GM23338 (cell line): ENCODE data around the gene GPR158. TPM values are rescaled to one million over a fixed set of nuclear protein-coding genes. Genes with fewer than 3 reads are reported as not detected.

Source experiments
- ATAC-seq: fragments of 200-7000 bp; cut with Tn5 transposase; 3 replicates; pipeline ENCODE4 v1.9.1; 2020
- DNase-seq: peaks from one replicate; pipeline ENCODE4 v3.0.0-alpha.2; 2015; ENCODE audit warnings: low spot score
- H2AFZ ChIP-seq: fragments of 200-600 bp; sonication (generic); 2 replicates; pipeline ENCODE4 v1.8.0; 2016; ENCODE audit warnings: antibody characterized with exemption, mild to moderate bottlenecking, moderate library complexity
- H3F3A ChIP-seq: fragments of 200-600 bp; sonication (generic); replicated peaks from 2 replicates; pipeline ENCODE4 v1.8.0; 2017; ENCODE audit warnings: antibody characterized with exemption, mixed run types, low read depth
- H3K27ac ChIP-seq: fragments of 200-600 bp; sonication (generic); 2 replicates; pipeline ENCODE4 v1.6.1; 2016; ENCODE audit warnings: low read depth
- H3K27me3 ChIP-seq: fragments of 200-600 bp; sonication (generic); 2 replicates; pipeline ENCODE4 v1.8.0; 2016; ENCODE audit warnings: mild to moderate bottlenecking, mixed run types, moderate library complexity; ENCODE audit not compliant: insufficient read depth
- H3K36me3 ChIP-seq: fragments of 200-600 bp; sonication (generic); 2 replicates; pipeline ENCODE4 v1.8.0; 2016; ENCODE audit warnings: mild to moderate bottlenecking; ENCODE audit not compliant: insufficient read depth
- H3K4me1 ChIP-seq: fragments of 200-600 bp; sonication (generic); 2 replicates; pipeline ENCODE4 v1.8.0; 2016; ENCODE audit warnings: mild to moderate bottlenecking, moderate library complexity; ENCODE audit not compliant: insufficient read depth
- H3K4me2 ChIP-seq: fragments of 200-600 bp; sonication (generic); 2 replicates; pipeline ENCODE4 v1.7.1; 2017; ENCODE audit warnings: mixed run types
- H3K4me3 ChIP-seq: fragments of 200-600 bp; sonication (generic); 2 replicates; pipeline ENCODE4 v1.6.1; 2016; ENCODE audit warnings: mixed run types
- H3K79me2 ChIP-seq: fragments of 200-600 bp; sonication (generic); replicated peaks from 2 replicates; pipeline ENCODE4 v1.8.0; 2017; ENCODE audit warnings: mild to moderate bottlenecking; ENCODE audit not compliant: insufficient read depth
- H3K9me2 ChIP-seq: fragments of 200-600 bp; sonication (generic); 2 replicates; pipeline ENCODE4 v1.8.0; 2017; ENCODE audit not compliant: insufficient read depth
- H4K20me1 ChIP-seq: fragments of 200-600 bp; sonication (generic); replicated peaks from 2 replicates; pipeline ENCODE4 v1.8.0; 2017; ENCODE audit warnings: mild to moderate bottlenecking; ENCODE audit not compliant: insufficient read depth
- H3K27ac Mint-ChIP-seq: 2 replicates; pipeline ENCODE4 v1.8.0; 2020; ENCODE audit warnings: inconsistent platforms, mild to moderate bottlenecking, moderate library complexity, mixed read lengths
- H3K27me3 Mint-ChIP-seq: 3 replicates; pipeline ENCODE4 v1.8.0; 2022; ENCODE audit warnings: low read depth, mild to moderate bottlenecking, moderate library complexity, mixed read lengths, inconsistent platforms; ENCODE audit not compliant: insufficient read depth, poor library complexity
- H3K36me3 Mint-ChIP-seq: 3 replicates; pipeline ENCODE4 v1.8.0; 2021; ENCODE audit warnings: low read depth, mild to moderate bottlenecking, inconsistent platforms, moderate library complexity, mixed read lengths
- H3K4me1 Mint-ChIP-seq: 3 replicates; pipeline ENCODE4 v1.8.0; 2020; ENCODE audit warnings: mild to moderate bottlenecking, inconsistent platforms, mixed read lengths
- H3K4me3 Mint-ChIP-seq: 3 replicates; pipeline ENCODE4 v1.8.0; 2021; ENCODE audit warnings: moderate library complexity, mild to moderate bottlenecking, inconsistent platforms, mixed read lengths
- H3K9me3 Mint-ChIP-seq: 3 replicates; pipeline ENCODE4 v1.8.0; 2020; ENCODE audit warnings: moderate library complexity, mild to moderate bottlenecking, inconsistent platforms, mixed read lengths
- CREB1 ChIP-seq: fragments of 250-450 bp; sonication (Bioruptor Pico); IDR thresholded peaks from 2 replicates; pipeline ENCODE4 v1.5.0; 2020; ENCODE audit warnings: low read depth, mild to moderate bottlenecking, moderate library complexity
- CTCF ChIP-seq, 2 experiments: fragments of 200-600 bp in 1 of 2; sonication (generic) in 1 of 2; conservative IDR thresholded peaks; 2 replicates each; pipeline versions ENCODE4 v1.5.1 to v1.6.1; 2016 to 2017; ENCODE audit warnings: antibody characterized with exemption in 2 of 2, low read depth in 2 of 2, mild to moderate bottlenecking in 2 of 2, moderate library complexity in 1 of 2
- EZH2 ChIP-seq: fragments of 200-600 bp; sonication (generic); IDR thresholded peaks from one replicate; pipeline ENCODE4 v1.8.0; 2017; ENCODE audit warnings: antibody characterized with exemption, mild to moderate bottlenecking, low read depth; ENCODE audit not compliant: unreplicated experiment
- EZH2phosphoT487 ChIP-seq: fragments of 200-600 bp; sonication (generic); IDR thresholded peaks from one replicate; pipeline ENCODE4 v1.8.1; 2018; ENCODE audit warnings: antibody characterized with exemption; ENCODE audit not compliant: unreplicated experiment
- JUNB ChIP-seq: IDR thresholded peaks from one replicate; pipeline ENCODE4 v1.6.1; 2016; ENCODE audit warnings: antibody characterized with exemption; ENCODE audit not compliant: unreplicated experiment
- POLR2AphosphoS5 ChIP-seq: IDR thresholded peaks from 2 replicates; pipeline ENCODE4 v1.6.1; 2016; ENCODE audit warnings: antibody characterized with exemption, low read depth
- REST ChIP-seq: IDR thresholded peaks from one replicate; pipeline ENCODE4 v1.6.1; 2018; ENCODE audit warnings: antibody characterized with exemption; ENCODE audit not compliant: unreplicated experiment
- STAT1 ChIP-seq: IDR thresholded peaks from one replicate; pipeline ENCODE4 v1.6.1; 2016; ENCODE audit warnings: antibody characterized with exemption; ENCODE audit not compliant: unreplicated experiment
- ZNF114 ChIP-seq: fragments of 250-450 bp; sonication (Bioruptor Pico); IDR thresholded peaks from 2 replicates; pipeline ENCODE4 v1.5.0; 2020; ENCODE audit warnings: mild to moderate bottlenecking, moderate library complexity
- ZNF331 ChIP-seq: fragments of 250-450 bp; sonication (Bioruptor Pico); IDR thresholded peaks from 2 replicates; pipeline ENCODE4 v1.5.0; 2020; ENCODE audit warnings: low read depth, mild to moderate bottlenecking, moderate library complexity
- ZNF462 ChIP-seq: fragments of 250-450 bp; sonication (Bioruptor Pico); IDR thresholded peaks from 2 replicates; pipeline ENCODE4 v1.5.0; 2020; ENCODE audit warnings: mild to moderate bottlenecking, moderate library complexity
- polyA plus RNA-seq: library from polyadenylated mRNA; unstranded; fragments of >200 nt; fragmentation: Nextera tagmentation; extraction: Ambion mirVana; gene quantifications from 2 replicates; pipeline ENCODE4 v1.2.1, GENCODE V29; 2016
- total RNA-seq: library from RNA; depleted of rRNA; stranded (reverse); fragments of >200 nt; shearing (Covaris generic); gene quantifications from 2 replicates; pipeline ENCODE4 v1.2.3, GENCODE V29; 2014
- TF ChIP-seq, protein P1 (sequence below): IDR thresholded peaks from 2 replicates; pipeline ENCODE4 v1.6.1; 2016; ENCODE audit warnings: antibody characterized with exemption

GPR158 gene
- total and polyA plus RNA-seq, 2 experiments from 2014 or later = 0.13 to 1.5 TPM

DNA sequence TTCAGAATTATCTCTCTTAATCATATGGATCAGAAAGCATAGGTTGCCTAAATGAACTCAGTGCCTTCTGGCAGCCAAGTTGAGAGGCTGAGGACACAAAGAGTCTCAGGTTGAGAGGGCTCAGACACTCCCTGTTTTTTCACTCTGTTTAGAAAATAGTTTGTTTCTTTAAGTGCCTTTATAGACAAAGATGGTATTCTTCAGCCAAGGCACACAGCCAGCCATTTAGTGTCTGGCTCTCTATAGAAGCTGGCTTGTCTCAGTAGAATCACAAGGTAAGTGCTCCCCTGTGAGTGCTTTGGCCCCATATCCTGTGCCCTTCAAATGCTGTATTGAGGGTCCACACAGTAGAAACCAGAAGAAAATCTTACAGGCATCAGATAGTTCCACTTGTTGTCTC lies 3.6 kb downstream of the GPR158 start:
- H3K27ac Mint-ChIP-seq = no peak overlapping the region
- no peak for DNase-seq
- no peak overlapping the region for H2AFZ ChIP-seq
- no peaks in the 10 kb centered on the region for H3K36me3 Mint-ChIP-seq
- H3K4me2 ChIP-seq = no peak overlapping the region
- no peaks in the 10 kb centered on the region for H3K9me2 ChIP-seq
- peaks cover 6% of the 10 kb centered on the region for H3K4me1 ChIP-seq
- H3K79me2 ChIP-seq = no peaks in the 10 kb centered on the region
- no peak overlapping the region for H3K27ac ChIP-seq
- no peak overlapping the region for H3K4me3 Mint-ChIP-seq
- H3K27me3 ChIP-seq = peaks cover 43% of the 10 kb centered on the region
- H3F3A ChIP-seq = no peaks in the 10 kb centered on the region
- H3K9me3 Mint-ChIP-seq = no peaks in the 10 kb centered on the region; the same call in 2 of the 3 replicates
- TF ChIP-seq JUNB (no peak), CTCF (conservative IDR thresholded peaks at IDR 0.05; ENCODE audit: low read depth in 2 of 2) (no peak), ZNF331 (no peak), POLR2AphosphoS5 (no peak), ZNF114 (CRISPR knock-in tag) (no peak), CREB1 (CRISPR knock-in tag) (no peak), ZNF462 (no peak), REST (no peak), STAT1 (no peak), EZH2phosphoT487 (no peak), EZH2 (no peak)
- TF ChIP-seq, protein P1, sequence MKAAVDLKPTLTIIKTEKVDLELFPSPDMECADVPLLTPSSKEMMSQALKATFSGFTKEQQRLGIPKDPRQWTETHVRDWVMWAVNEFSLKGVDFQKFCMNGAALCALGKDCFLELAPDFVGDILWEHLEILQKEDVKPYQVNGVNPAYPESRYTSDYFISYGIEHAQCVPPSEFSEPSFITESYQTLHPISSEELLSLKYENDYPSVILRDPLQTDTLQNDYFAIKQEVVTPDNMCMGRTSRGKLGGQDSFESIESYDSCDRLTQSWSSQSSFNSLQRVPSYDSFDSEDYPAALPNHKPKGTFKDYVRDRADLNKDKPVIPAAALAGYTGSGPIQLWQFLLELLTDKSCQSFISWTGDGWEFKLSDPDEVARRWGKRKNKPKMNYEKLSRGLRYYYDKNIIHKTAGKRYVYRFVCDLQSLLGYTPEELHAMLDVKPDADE = no peak
- H3K4me1 Mint-ChIP-seq = peaks cover 11% of the 10 kb centered on the region
- H3K27me3 Mint-ChIP-seq = peaks cover 22% of the 10 kb centered on the region
- no peaks in the 10 kb centered on the region for H3K36me3 ChIP-seq
- no peak overlapping the region for H3K4me3 ChIP-seq
- H4K20me1 ChIP-seq = 0 out of 2 replicates have a peak, but pooled peaks cover 7% of the 10 kb centered on the region
- no peak for ATAC-seq
